ENCODE measurements around the gene SOX6.

Gene SOX6

GRCh38 chr11:16276251-16276650 lies 80.1 kb downstream of the SOX6 start:
- DNase-seq (ENCODE audit: low read depth in 3 of 3): no peak

DNA sequence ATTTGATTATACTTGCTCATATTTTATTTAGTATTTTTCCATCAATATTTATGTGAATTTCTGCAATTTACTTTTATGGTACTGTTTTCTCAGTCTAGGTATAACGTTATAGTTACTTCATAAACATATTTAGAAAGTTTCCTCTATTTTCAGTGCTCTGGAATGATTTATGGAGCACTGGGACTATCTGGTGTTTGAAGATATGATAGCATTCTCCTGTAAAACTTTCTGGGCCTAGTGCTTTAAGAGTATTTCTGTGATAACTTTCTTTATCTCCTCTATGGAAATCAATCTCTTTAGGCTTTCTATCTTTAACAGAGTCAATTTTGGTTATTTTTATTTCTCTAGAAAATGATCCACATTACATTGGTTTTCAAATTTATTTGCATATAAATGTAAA lies 85.1 kb downstream of the SOX6 start:
- no peak for DNase-seq (ENCODE audit: low read depth in 3 of 3)

GRCh38 chr11:16266021-16266420 lies 90.3 kb downstream of the SOX6 start:
- DNase-seq (ENCODE audit: low read depth in 3 of 3): no peak

GRCh38 chr11:16265022-16265421 lies 91.3 kb downstream of the SOX6 start:
- DNase-seq (ENCODE audit: low read depth in 3 of 3): no peak

DNA sequence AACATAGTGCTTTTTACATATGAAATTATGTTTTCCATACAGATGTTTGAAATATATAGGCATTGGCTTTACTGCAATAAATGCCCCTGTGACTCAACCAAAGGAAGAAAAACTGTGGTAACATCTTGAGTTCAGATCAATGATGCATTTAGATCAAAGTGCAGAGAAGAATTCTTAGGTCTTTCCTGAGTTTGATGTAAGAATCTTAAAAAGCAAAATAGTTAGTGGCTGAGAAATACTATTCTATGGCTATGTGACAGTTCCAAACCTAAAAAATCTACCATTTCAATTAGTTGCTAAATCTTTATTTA lies 93.7 kb downstream of the SOX6 start:
- DNase-seq (ENCODE audit: low read depth in 3 of 3): no peak

DNA sequence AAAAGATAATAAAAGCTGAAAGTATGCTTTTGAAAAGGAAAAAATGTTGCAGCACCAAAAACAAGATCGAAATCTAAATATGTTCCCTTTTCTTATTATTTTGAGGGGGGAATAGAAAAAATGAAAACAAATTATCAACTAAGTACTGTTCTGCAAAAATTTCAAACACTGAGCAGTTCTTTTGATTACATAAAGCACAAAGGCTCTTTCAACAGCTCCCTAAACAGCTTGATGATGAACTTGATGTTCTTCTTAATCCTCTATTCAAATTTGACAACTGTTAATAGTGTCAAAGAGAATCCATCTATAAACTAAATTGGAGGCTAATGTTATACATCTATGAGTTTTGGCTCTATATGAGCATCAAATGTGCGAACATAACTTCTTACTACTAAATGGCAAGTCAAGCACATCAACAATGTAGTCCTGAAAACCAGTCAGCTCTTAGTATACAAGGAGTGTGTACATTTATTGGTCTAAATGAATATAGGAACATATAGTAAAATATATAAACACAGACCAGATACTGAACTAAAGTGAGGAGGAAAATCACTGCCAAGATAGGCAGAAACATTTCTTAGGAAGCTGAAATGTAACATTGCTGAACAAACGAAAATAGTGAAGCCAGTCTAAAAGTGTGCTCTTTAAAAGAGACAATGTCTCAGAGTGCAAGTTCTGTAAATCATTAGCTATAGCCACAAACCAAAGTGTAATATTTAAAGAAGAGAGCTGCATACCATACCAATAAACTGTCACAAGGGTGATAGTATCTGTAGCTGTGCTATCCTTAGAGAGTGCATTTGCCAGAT lies 94.3 kb downstream of the SOX6 start:
- no peak for DNase-seq (ENCODE audit: low read depth in 3 of 3)

DNA sequence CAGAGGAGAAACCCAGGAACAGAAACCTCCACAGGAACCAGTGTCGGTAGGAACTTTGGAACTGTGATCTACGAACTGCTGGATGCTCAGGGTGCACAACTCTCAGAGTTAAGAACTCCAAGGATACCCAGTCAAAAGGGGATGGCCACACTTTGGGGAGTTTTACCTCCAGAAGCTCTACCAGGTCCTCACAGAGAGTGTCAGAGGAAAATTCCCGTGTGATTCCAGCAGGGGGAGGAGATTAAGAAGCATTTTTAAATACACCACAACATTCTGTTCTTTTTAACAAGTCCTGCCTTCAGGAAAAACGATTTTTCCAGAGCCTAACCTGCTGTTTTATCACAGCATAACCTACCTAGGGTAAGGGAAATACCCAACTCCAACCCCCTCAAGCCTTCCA lies 104.0 kb downstream of the SOX6 start:
- no peak for DNase-seq (ENCODE audit: low read depth in 3 of 3)

DNA sequence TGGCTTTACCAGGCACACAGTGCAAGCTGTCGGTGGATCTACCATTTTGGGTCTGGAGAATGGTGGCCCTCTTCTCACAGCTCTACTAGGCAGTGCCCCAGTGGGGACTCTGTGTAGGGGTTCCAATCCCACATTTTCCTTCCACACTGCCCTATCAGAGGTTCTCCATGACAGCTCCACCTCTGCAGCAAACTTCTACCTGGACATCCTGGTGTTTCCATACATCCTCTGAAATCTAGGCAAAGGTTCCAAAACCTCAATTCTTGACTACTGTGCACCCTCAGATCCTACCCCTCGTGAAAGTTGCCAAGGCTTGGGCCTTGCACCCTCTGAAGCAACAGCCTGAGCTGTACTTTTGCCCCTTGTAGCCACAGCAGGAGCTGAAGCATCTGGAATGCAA lies 108.1 kb downstream of the SOX6 start:
- no peak for DNase-seq (ENCODE audit: low read depth in 3 of 3)

DNA sequence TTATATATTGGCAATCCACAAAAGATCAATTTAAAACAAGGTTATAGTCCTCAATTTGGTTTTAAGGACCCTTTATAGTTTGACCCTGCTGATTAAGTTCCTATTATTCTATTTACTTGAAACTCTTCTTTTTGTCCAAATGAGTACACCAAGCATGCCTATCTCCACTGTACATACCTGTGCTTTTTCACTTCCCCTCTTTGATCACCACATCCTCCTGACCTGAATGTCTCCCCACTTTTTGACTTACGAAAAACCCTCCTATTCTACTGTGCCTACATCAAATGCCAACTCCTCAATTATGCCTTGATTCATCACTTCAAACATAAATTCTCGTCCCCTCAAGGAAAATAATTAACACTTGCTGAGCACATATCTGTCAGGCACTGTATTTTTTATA lies 113.5 kb downstream of the SOX6 start:
- DNase-seq (ENCODE audit: low read depth in 3 of 3): no peak

DNA sequence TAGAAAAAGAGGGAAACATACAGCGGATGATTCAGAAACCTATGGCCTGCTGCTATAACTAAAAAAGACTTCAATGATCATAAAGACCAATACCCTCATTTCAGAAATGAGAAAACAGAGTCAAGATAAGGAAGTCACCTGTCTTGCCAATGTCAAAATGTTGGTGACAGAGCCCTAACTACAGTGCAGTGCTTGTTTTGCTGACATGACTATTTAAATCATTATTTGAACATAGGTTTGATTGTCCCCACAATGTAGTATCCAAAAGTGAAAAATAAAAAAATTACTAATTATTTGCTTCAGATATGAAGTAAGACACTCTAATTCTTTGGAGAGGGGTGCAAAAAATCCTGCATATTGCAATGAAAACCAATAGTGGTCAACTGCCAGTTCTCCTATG lies 115.7 kb downstream of the SOX6 start:
- DNase-seq (ENCODE audit: low read depth in 3 of 3): no peak

DNA sequence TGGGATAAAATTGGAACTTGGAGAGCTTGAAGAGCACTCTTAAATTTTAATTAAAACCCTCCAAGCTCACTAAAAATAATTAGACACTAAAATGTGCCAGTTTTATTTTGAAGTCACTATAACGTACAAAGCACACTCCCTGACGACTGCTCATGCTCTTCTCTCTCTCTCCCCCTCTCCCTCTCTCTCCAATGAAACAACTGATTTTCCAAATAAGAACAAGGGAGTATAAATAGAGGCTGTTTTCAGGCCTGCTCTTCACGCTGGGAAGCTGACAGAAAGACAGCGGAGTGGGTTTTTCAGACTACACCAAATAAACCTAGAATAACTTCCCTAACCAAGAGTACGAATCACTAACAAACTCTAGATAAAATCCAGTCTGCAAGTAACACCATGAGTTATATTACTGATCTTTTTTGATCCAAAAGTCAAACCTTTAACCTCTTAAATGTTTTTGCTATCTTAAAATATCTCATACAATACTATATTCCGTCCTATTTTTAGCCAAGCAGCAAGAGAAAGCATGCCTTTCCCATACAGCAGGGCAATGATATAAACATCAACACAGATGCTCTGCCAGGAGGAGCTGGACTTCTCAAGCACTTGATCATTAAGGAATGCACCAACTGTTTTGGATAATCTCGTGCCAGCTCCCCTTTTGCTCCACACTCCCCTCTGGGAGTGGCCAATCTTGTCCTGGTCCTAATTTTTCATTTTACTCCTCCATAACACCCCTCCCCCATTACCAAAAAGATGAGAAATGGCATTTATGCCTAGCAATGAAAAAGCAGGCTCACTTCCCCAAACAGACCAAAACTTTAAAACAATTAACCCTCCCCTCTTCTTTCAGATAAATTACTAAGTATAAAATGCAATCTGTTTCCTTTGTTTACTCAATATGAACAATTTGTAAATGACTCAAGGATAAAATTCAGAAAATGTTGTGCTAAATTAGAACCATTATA lies 116.9 kb downstream of the SOX6 start:
- DNase-seq (ENCODE audit: low read depth in 3 of 3): no peak

- no peak for DNase-seq (ENCODE audit: low read depth in 3 of 3)
Observed at GRCh38 chr11:16226245-16226644, 130.1 kb downstream of the SOX6 start.

DNA sequence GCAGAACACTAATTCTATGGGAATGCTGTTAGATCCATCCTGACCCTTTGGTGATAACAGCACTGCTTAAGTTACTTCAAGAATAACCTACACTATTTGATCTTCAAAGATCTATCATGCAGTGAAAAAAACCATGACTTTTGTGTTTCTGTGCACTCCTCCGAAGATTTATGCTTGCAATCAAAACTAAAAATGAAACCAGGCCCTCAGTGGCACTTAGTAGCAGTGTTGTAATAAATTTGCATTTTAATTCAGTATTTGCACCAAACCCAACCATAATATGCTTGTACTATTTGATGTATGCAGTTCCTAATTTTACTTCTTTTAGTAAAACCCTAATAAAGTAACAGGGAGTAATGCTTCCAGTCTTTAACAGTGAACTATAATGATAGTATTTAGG lies 130.7 kb downstream of the SOX6 start:
- no peak for DNase-seq (ENCODE audit: low read depth in 3 of 3)

GRCh38 chr11:16223558-16223957 lies 132.8 kb downstream of the SOX6 start:
- no peak for DNase-seq (ENCODE audit: low read depth in 3 of 3)

DNA sequence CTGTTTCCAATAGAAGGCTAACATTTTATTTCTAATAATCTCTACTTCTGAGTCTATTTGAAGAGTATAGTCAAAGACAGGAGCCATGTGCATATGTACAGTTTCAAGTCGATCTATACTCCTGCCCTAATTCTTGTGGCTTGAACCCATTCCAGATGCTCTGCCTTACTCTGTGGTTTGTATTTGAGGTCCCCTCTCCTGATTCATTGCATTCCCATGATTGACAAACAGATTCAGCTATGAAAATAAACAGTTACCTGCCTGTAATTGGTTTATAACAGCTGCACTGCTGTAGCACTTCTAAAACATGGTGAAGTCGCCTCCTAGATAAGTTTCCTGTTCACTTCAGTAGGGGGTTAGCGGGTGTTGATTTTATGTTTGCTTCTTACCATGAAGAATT lies 138.7 kb downstream of the SOX6 start:
- no peak for DNase-seq (ENCODE audit: low read depth in 3 of 3)

DNA sequence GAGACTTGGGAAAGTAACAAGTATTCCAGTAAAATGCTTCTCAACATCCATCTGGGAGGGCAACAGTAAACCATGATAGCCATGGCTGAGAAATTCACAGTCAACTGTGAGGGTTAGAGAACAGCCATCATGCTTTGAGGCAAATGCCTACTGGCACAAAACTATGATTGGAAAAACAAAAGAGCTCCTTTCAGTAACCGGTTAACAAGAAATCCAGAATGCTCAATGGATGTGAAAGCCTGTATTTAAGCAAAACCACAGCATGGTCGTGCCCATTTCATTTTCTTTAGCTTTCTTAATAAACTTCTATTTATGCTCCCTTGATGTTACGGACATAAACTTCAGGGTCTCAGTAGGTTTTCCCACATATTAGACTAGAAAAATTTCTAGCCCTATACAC lies 139.5 kb downstream of the SOX6 start:
- DNase-seq (ENCODE audit: low read depth in 3 of 3): no peak

DNA sequence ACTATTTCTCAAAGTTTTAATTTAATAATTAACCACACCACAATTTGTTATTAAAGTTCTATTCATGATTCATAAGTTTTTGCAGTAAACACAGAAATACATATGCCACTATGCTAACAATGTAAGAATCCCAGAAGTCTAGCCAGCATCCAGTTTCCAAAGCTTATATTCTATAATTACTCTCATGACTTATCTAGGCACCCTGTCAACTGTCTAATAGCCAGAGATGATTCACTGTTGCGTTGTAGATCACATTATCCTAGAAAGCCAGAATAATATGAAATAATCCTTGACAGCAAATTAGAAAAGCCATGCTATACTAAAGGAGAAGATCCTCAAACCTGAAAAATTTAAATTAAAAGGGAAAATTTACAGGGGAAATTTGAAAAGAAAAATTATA lies 141.0 kb downstream of the SOX6 start:
- no peak for DNase-seq (ENCODE audit: low read depth in 3 of 3)

- no peak for DNase-seq (ENCODE audit: low read depth in 3 of 3)
Observed at GRCh38 chr11:16211407-16211806, 144.9 kb downstream of the SOX6 start.

- DNase-seq (ENCODE audit: low read depth in 3 of 3): no peak
Observed at GRCh38 chr11:16204261-16204660, 152.1 kb downstream of the SOX6 start.

DNA sequence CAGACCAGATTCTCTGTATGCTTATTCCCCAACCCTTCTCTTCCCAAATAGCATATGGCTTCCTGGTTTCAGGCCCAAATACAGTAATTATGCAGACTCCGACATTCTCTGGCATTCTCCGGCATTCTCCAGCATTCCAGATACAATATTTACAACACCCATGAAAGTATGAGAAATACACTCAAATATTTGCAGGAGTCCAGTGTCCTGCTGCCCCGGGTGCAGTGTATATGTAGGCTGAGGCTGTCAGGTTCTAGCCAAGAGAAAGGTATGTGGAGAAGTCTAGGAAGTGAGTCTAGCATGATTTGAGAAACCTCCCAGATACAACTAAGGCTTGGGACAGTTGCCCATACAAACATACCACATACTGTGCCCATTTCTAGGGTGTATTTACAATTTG lies 160.7 kb downstream of the SOX6 start:
- no peak for DNase-seq (ENCODE audit: low read depth in 3 of 3)

- DNase-seq (ENCODE audit: low read depth in 3 of 3): no peak
Observed at GRCh38 chr11:16194566-16194965, 161.8 kb downstream of the SOX6 start.

DNA sequence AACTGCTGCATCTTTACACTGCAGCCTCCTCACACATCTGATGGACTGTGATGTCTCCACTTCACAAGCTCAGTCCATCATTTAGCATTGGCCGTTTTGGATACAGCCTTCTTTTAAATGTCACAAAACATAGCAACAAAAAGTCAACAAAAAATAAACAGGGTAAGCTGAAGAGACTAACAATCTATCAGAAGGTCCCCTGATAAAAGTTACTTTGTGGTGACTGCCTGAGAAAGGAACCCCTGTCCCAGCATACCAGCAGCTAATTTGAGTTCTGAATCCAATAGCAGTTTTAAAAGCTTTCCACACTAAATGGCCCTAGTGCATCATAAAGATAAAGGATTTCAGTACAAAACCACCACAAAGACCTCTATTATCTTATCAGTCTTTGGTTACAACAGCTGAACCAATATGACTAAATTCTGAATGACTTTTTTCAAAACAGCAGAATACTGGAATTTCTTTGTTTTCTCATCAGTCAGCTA lies 162.4 kb downstream of the SOX6 start:
- no peak for DNase-seq (ENCODE audit: low read depth in 3 of 3)

GRCh38 chr11:16191868-16192240 lies 164.5 kb downstream of the SOX6 start:
- DNase-seq (ENCODE audit: low read depth in 3 of 3): no peak

Measured in stimulated activated CD4-positive, alpha-beta T cell treated with anti-CD3 and anti-CD28 coated beads, TNF-alpha, amount 100 ng/mL, for 24 hours (primary cell).